ENCODE data around the gene PWWP2B.

The PWWP2B gene

DNA sequence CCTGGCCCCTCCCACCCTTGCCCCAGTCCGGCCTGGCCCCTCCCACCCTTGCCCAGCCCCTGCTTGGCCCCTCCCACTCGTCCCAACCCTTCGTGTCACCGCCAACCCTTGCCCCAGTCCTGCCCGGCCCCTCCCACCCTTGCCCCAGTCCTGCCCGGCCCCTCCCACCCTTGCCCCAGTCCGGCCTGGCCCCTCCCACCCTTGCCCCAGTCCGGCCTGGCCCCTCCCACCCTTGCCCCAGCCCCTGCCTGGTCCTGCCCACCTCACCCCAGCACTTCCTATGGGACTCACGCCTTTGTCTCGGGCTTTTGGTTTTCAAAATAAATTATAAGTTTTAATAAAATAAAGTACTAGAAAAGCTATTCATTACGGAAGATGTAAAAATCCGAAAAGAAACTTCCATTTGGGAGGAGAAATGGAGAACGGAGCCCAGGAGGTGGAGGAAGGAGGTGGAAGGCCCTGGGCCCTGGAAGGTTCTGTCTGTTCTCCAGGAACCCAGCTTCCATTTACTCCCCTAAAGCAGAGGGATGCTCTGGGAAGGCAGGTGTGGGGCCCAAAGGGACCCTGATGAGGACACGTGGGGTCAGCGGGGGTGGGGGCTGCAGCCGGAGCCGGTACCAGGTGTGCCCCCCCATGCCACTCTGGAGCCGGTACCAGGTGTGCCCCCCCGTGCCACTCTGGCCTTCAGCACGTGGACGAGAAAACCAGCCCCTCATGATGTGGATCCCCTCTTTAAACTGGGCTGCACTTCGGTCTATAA, 52.2 kb downstream of the PWWP2B start:
- DNase-seq: no peak

DNA sequence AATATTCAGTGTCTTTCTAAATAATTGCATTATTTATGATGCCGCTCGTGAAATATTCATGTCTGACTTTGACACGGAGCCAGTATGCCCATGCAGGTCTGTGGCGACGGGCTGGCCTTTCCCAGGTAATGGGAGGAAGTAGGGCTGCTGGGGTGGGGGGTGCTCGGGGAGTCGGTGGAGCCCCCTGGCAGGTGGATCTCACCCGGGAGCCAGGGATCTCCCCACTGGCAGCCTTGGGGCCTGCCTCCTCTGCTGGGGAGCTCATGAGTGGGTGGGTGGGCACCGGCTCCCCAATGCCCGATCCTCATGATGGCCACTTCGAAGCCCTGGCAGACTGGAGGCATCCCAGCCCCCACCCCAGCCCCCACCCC, 52.8 kb downstream of the PWWP2B start:
- DNase-seq: no peak

DNA sequence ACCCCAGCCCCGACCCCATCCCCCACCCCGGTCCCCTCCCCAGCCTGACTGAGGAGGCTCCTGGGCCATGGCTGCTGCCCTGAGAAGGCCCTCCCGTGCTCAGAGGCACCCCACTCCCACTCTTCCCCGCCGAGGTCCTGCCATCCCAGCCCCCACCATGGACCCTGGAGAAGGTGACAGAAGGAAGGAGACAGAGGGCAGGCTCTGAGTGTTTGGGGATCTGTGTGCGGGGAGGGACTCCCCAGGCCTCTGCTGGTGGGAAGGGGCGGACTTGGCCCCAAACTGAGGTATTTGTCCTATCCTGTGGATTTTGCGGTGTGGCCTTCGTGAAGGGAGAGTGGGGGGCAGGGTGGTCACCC, 53.4 kb downstream of the PWWP2B start:
- DNase-seq: no peak

DNA sequence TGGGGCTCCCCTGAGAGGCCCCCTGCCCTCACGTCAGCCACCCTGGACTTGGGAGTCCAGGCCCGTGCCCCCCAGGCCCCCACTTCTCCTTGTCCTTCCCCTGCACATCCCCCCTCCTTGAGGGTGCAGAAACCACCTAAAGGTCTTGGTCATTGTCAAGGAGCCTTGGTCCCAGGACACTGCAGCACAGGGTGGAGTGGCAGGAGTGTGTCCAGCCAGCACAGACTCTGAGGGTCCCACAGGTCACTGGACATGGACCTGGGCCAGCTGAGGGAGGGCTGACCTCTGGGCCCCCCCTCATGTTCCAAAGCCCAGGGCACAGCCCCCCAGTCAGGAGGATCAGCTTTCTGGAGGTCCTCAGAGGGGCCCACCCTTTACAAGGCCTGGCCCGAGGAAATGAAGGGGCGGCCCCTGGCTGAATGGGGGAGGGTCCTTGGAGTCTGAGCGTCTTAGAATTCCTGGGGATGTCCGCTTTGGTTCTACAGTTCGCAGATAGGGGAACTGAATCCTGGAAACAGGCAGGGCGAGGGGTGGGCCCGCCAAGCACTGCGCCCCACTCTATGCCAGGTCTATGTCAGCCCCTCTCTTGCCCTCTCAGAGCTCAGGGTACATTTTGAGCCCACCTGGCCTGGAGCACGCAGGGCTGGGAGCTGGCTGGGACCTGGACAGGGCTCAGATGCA, 54.0 kb downstream of the PWWP2B start:
- DNase-seq: no peak

DNA sequence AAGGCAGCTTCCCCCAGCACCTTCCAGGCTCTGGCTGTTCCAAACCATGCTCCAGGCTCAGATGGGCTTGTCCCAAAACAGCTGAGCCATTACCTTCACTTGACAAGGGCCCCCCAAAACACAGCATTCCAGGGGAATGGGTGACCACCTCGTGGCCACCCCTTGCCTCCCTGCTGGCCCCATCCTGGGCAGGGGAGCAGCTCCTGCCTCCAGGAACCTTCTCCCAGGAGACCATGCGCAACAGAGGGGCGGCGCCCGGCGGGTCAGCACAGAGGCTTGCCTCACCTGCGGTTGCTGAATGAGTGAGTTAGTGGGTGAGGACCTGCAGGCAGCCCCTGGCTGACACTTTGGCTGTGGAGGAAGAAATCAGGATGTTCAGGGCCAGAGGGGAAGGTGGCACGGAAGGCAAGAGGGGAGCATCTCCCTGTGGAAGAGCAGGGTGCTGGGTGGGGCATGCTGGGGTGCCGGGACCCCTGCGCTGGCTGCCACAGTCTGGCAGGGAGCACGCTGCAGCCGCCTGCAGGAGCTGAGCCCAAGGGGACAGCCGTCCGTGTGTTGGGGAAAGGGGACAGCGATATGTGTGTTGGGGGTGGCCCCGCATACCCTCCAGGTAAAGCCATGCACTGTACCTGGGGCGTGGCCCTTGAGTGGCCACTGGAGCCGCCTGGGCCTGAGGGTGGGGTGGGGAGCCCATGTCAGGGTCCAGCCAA, 54.7 kb downstream of the PWWP2B start:
- DNase-seq: no peak

DNA sequence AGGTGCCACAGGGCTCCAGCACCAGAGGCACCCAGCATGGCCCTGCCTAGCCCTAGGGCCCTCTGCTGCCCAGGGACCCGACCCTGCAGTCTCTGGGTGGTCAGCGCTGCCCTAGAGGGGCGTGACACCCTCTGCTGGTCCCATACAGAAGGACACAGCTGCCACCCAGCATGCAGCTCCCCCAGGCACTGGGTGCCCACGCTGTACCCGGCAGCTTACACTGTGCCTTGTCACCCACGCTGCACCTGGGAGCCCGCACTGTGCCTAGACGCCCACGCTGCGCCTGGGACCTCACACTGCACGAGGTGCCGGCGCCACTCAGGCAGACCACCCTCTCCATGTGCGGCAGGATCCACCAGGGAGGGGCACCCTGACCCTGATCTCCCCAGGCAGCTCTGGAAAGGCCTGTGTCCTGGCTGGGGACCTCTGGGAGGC, 55.2 kb downstream of the PWWP2B start:
- no peak for DNase-seq

DNA sequence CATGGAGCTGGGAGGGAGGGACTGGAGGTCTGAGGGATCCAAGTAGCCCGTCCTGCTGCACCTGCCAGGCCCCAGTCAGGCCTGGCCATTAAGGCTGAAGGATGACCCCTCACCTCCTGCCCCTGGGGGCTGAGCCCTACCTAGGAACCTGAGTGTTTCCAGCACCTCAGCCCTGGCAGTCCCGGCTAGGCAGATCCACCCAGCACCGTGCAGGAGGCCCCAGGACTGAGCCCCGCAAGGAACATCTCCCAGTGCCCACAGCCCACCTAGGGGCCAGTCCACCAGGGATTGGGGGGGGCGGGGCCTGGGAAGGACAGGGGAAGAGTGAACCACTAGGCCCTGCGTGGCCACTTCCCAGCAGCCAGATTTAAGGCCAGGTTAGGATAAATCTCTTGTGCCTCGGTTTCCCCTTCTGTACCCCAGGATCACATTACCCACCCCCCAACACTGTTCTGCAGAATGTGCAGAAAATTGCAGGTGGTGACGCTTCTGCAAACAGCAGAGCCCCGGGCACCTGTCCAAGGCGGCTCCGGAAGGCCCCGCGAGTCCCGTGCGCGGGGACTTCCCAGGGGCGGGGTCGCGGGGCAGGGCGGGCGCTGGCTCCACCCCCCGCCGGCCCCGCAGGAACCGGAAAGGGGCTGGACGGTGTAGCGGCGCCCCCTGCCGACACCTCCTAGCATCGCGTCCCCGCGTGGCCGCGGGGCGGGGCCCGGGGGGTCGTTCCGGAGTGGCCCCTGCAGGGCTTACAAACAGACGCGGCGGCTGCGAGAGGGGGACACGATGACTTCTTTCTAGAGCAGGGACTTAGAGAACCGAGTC, 55.9 kb downstream of the PWWP2B start:
- DNase-seq: no peak

DNA sequence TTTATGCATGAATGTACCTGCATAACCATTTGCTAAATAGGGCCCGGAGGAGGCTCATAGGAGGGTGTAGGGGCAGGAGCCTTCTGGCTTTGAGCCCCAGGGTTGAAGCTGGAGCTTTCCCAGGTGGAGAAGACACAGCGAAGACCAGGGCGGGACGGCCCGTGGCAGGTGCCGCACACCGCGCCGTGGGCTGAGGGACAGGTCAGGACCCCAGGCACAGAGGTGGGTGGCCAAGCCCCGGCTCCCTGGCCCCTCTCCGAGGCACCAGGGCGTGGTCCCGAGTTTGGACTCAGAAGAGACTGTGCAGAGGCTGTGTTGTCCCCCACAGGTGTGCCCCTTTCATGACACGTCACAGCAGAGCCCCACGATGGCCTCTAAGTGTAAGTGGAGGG, 56.5 kb downstream of the PWWP2B start:
- no peak for DNase-seq

DNA sequence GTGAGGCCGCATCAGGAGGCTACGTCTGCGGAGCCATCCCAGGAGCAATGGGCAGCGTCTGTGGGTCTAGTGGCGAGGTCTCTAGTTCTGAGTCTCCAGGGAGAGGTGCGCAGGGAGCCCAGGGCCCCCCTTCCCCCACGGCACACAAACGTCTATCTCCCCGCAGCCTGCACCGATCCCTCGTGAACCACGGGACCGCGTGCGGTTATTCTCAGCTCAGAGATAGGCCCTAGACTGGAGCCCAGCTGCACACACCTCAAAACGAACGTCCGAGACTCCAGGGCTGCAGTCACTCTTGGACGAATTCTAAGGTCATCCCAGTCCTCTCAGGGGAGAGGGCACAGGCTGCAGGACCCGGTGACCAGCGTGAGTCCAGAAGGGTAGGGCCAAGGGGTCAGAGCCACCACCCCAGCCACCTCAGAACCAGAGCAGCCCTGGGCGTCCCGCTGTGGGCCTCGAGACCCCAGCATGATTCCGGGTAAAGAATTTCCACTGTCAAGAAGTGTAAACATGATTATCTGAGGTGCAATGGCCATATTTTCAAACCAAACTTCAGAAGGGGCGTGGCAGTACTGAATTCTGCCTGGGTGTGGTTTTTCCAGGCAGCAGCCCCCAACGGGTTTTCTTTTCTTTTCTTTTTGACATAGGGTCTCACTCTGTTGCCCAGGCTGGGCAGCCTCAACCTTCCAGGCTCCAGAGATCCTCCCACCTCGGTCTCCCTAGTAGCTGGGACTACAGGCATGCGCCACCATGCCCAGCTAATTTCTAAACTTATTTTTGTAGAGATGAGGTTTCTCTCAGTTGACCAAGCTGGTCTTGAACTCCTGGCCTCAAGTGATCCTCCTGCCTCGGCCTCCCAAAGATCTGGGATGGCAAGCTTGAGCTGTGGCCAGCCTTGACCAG, 57.5 kb downstream of the PWWP2B start:
- no peak for DNase-seq

DNA sequence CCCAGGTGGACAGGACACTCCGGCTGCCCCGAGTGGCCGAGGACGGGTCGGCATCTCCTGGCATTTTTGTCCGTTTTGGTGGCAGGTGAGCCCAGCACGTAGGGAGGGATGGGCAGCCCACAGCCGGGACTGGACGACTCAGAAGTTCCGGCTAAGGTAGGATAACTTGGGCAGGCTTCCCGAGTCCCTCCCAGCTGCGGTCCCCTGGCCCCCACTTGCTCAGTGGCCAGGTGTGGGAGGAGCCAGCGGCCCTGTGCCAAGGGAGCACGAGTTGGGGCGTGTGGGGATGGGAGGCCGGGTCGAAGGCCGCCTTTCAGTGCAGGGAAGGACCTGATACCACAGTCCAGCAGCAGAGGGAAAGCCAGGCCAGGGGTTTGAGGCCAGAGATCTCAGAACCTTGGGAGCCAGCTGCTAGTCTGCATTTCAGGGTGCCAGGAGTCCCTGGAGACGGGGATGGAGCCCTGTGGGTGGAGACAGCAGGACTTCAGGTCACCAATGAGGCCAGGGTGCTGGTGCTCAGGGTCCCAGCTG, 58.5 kb downstream of the PWWP2B start:
- DNase-seq: no peak

DNA sequence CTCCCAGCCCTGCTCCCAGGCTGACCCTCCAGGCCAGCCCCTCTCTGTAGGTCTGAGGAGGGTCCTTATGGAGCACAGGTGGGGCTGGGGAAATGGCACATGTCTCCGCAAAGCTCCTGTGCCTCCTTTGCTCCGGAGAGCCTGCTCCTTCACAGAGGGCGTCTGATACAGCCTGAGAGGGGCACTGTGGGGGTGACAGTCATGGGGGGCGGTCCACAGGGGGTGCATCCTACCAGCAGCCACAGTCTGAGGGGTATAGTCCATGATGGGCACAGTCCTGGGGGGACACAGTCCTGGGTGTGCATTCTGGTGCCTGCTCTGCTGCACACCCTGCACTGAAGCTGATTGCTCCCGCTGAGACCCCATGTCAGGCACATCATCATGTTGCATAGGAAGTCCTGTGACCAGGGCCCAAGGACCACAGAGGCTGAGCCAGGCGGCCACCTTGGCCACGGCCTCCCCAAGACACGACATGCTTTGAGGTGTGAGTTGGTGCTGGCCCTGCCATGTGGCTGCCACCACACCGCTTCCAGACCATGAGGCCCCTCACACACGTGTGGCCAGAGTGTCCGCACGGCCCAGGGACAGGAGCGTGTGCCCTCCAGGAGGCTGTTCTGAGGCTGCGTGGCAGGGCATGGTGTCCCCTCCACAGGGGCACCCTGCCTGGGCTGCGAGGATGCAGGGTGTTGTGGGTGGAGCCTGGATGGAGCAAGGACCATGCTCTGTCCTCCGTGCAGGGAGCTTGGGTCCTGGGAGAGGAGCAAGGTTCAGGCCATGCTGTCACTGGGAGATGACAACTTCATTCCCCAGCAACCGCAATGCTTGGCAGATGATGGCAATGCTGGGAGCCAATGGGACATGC, 59.2 kb downstream of the PWWP2B start:
- DNase-seq: no peak

DNA sequence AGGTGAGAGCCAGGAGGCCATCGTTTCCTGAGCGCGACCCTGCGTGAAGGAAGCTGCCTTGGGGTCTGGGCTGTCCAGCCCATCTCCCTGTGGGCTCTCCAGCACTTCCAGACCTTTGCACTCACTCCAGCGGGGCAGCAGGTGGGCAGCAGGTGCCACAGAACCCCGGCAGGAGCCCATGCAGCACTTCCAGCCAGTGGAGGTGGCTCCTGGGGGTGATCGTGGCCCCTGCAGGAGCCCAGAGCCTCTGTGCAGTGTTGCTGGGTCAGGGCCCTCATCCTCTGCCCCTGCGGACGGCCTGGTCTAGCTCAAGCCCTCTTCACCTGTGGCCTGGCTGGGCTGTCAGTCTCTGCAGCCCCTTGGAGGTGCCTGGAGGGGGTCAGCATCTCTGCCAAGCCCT, 59.9 kb downstream of the PWWP2B start:
- no peak for DNase-seq

DNA sequence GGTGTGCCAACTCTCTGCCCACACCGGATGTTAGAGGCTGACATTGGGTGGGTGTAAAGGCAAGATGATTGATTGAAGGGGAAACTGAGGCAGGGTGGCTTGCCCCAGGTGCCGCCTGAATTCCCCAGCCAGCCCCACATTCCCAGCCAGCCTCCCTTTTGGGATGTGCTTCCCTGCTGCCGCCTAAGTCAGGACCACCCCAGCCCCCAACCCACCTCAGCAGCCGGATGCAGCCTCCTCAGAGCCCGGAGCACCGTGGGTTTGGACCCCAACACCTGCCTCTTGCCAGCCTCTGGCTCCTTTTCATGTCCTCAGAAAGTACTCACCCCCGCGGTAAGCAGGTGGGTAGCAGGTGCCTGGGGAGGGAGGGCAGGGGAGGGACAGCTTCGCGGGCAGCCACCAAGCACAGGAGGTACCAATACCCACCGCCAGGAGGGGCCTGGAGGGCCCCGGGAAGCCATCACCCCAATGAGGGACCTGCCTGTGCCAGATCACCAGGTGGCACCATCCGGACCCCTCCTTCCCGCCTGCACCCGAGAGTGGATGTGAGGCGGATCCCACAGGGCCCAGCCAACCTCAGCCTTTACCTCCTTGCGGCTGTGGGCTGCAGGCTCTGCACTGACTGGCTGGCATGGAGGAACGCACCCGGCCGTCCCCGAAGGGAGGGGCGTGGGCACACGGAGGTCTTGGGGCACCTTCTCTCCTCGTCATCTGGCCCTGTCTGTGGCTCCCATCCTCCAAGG, 60.5 kb downstream of the PWWP2B start:
- no peak for DNase-seq

DNA sequence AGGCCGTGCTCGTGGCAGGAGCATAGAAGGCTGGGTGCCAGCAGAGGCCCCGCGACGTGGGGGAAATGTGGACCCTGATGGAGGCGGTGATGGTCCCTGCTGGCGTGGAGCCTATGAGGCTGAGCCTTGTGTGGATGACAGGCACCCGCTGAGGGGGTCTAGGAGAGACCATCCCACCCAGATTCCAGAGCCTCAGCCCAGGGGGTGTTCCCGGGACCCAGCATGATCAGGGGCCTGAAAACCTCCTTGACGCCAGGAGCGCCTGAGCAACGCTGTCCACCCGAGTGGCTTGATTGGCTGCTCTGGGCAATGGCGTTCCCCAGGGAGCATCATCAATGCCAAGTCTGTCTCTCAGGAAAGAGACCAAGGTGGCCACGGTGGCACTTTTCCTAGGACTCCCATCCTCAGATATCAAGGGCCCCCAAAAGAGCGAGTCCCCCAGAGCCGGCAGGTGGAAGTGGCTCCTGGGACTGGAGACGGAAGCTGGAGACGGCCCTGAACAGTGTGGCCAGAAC, 61.1 kb downstream of the PWWP2B start:
- DNase-seq: no peak

DNA sequence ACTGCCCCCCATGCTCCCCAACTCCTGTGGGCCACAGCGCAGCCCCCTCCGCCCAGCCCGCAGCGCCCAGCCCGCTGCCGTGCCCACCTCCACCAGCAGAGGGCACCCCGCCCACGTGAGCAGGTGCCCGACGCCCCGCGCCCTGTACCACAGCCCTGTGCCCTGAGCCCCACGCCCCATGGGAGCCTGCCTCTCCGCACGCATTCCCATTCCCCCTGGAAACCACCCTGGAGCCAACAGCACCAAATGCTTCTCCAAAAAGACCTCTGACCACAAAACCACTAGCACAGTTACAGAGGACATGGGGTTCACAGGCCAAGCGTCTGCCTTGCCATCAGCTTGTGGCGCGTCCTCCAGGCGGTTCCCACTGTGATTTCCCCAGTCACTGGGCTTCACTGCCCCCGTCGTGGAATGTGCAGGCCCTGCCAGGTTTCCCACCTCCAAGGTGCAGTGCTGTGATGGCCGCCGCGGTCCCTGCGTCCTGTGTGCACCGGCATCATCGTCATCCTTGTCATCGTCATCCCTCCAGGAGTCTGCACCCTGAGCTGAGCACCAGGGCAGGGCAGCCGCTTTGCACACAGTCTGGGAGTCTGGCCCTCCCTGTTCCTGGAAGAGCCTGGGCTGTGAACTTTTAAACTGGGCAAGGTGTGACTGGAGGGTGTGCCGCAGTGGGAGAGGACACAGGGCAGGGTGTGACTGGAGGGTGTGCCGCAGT, 61.7 kb downstream of the PWWP2B start:
- DNase-seq: no peak

DNA sequence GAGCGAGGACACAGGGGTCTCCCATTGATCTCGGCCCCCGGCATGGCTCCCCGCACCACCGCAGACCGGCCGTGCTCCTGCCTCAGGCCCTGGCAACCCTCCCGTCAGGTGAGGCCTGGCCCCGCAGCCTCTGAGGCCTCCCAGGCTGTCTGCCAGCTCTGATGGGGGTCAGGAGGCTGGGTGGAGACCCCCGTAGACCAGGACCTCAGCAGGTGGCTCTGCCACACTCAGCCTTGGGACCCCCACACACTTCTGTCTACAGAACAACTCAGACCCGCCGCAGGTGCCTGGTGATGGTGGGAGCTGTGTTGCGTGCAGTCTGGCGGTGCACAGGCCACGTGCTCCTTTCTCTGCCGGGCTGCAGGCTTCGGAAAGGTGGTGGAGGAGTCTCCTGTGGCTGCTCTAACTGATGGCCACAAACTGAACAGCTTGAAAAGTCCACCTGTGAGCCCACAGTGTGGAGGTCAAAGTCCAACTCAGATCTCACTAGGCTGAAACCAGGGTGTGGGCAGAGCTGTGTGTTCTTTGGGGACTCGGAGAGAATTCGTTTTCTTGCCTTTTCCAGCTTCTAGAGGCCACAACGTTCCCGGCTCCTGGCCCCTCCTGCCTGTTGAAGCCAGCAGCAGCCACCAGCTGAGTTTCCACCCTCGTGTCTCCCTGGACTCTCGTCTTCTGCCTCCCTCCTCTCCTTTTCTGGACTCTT, 62.5 kb downstream of the PWWP2B start:
- DNase-seq: no peak

DNA sequence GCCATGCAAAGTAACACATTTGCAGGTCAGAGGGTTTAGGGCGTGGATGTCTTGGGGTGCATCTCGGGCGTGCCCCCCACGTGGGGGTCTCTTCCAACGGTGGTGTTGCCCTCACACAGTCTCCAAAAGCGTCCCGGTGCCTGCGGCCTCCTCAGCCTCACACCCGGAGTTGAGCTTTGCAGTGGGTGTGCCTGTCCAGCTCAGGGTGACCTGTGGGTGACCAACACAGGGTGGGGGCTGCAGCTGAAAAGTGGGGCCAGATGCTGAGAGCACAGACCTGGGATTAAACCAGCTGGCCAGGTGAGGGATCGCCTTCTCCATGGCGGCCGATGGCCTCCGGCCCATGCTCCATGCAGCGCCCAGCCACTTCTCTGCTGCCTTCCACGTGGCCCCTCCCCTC, 63.1 kb downstream of the PWWP2B start:
- no peak for DNase-seq

DNA sequence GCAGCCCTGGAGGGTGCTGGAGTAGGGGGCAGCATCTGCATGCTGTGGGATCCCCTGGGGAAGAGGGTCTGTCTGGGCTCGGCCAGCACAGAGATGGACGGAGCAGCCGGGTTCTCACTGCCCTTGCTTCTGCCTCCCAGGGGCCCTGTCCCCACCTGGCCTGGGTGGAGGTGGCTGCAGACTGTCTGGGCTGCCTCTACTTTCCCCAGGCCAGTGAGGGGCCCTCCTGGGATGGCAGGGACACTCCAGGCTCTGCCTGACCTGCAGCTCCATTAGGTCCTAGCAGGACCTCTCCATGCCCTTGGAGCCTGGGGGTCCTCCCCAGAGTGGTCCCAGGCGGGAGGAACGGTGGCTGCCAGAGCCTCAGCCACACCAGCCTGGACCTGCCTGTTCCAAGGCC, 63.7 kb downstream of the PWWP2B start:
- no peak for DNase-seq
